Right renal pelvis (tissue), 4 donors: ENCODE measurements around the gene PCDHGA5. TPM values are rescaled to one million over a fixed set of nuclear protein-coding genes. Genes with fewer than 3 reads are reported as not detected.
A peak's percentile ranks its signal among the peaks of the same experiment; 100 is the strongest.
"Not testable (repeated sequence)": the region's sequence is repeated elsewhere in the genome, so short reads cannot be mapped to it uniquely, and the experiment has no call there.

Source experiments
- DNase-seq, 4 donors: peaks; one replicate each; pipeline ENCODE4 v3.0.0-alpha.2; 2013; ENCODE audit warnings: low read depth in 4 of 4, low spot score in 3 of 4, missing footprints in 1 of 4
- polyA plus RNA-seq, 4 donors: library from polyadenylated mRNA; unstranded; fragments of 120-200 nt; gene quantifications; one replicate each; pipeline ENCODE4 v1.2.1, GENCODE V29; 2013; ENCODE audit not compliant: insufficient read length in 4 of 4

The PCDHGA5 gene
- polyA plus RNA-seq: 1 to 10 TPM; 2.2 to 3.0 (median 2.5) TPM

DNA sequence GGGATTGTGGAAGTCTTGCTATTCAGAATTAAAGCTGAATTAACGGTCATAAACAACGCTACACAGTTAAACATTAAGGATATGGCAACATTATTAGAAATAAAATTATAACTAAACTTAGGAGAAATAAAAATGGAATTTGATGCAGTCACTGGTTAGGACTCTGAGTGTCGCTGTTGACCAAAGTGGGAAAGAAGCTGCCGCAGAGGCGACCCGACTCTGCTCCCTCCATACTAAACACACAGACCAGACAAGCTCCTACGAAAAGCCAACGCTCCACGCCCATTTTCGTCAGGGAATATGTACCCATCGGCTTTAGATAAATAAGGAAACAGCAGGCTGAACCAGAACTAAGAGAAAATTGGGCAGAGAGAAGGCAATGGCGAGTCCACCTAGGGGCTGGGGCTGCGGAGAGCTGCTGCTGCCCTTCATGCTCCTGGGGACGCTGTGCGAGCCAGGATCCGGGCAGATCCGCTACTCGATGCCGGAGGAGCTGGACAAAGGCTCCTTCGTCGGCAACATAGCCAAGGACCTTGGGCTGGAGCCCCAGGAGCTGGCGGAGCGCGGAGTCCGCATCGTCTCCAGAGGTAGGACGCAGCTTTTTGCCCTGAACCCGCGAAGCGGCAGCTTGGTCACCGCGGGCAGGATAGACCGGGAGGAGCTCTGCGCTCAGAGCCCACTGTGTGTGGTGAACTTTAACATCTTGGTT is at the start of gene PCDHGA5:
Gene PCDHGA5, plus strand, starts transcription at position 211 of the 709 bp plus-strand sequence. Its CDS starts 169 bp downstream, at position 380.
- DNase-seq: no peak

DNA sequence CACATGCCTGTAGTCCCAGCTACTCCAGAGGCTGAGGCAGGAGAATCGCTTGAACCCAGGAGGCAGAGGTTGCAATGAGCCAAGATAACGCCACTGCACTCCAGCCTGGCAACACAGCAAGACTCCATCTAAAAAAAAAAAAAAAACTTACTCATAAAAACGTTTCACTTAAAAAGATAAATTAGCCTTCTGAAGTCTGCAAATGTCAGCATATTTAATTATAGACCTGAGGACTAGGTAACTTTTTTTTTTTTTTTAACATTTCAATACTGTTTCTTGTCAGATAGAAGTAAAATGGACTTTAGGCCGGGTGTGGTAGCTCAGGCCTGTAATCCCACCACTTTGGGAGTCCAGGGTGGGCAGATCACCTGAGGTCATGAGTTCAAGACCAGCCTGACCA is 47.0 kb upstream of the PCDHGA5 start:
- not testable (repeated sequence) for DNase-seq

DNA sequence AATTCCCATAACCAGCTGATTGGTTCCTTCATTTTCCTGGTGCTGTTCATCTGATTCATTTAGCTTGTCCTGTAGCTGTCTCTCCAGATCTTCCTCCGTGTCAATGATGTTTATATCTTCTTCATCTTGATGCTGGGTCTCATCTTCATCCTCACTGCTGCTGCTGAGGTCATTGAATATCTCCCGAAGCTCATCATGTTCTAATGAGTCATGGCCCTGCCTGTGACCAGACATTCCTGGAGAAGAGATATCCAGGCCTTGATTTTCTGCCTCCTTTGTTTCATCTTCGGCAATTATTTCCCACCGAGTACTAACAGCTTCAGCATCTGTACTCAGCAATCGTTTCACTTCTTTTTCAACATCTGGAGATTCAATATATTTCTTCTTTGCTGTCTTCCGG is 44.8 kb upstream of the PCDHGA5 start:
- DNase-seq: no peak

DNA sequence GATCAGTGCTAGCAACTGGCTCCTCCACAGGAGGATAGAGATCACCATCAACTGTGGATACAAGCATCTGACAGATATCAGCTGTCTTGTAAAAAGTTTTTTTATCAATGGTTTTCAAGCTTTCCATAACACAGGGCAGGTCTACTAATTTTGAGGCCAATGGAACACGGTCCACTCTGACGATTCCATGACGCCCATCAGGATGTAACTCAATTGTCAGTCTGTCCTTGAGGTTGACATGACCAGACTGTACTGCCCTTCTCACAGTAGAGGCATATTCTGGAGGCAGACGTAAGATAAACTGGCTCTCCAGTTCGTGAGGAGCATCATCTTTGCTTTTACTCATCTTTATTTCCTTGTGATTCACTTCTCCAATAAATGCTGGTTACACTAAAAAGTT is 44.3 kb upstream of the PCDHGA5 start:
- DNase-seq: no peak

DNA sequence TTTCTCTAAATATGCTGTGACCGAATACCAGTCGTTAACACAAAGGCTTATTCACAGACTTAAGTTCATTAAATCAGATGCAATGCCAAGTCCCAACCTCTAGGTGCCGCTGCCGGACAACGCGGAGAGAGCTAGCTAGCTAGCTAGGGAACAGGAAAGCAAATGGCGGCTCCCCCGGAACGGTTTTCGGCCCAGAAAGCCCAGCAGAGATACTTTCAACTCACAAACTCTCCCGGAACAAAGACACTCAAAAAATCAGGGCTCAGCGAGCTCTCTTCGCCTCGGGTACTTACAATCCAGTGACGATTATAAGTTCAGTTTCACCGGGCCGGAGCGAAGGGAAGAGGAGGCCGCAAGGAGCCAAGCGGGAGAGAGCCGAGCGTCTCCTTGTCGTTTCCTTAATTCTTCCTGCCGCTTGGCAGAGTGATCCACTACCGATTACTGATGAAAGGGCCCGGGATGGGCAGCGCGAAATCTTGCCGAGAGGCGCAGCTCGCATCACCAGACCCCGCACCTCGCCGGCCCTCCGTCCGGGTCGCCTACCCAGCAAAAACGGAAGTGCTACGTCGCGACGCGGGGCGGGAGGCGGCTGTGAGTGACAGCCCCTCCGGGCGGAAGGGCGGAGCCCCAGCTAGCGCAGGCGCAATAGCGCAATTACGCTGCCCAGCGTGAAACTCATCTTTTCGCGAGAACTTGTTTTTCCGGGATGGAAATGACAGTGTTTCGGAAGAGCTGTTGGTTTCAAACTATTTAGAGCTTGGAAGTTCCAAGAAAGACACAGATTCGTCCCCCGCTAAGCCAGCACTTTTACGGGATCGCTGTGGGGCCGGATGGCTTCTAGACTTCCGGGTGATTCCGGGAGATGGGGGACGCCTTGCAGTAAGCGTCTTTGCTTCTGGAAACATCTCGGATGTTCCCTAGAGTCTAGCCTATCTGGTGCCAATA is 43.5 kb upstream of the PCDHGA5 start, which contains the start of gene TAF7:
Gene TAF7, minus strand, starts transcription at position 560 of the 945 bp plus-strand sequence. CDS start 740 bp downstream, outside the sequence.
- peak; percentile 86 to 95 (median 92) for DNase-seq

DNA sequence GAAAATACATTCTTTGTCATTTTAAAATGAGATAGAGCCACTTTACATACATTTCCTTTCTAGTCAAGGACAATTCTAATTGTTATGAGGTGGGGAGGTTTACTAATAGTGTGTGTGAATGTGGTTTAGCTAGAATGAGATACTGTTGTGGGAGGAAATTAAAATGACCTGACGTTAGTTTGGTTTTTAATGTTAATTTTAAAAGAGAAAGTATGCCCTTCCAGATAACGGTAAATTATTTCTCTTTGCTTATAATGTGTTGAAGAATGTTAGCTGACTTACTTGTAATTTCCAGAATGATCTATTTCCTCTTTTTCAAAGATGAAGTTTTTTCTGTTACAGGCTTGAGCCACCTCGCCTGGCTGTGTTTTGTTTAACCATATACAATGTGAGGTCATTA is 41.7 kb upstream of the PCDHGA5 start:
- DNase-seq: no peak

DNA sequence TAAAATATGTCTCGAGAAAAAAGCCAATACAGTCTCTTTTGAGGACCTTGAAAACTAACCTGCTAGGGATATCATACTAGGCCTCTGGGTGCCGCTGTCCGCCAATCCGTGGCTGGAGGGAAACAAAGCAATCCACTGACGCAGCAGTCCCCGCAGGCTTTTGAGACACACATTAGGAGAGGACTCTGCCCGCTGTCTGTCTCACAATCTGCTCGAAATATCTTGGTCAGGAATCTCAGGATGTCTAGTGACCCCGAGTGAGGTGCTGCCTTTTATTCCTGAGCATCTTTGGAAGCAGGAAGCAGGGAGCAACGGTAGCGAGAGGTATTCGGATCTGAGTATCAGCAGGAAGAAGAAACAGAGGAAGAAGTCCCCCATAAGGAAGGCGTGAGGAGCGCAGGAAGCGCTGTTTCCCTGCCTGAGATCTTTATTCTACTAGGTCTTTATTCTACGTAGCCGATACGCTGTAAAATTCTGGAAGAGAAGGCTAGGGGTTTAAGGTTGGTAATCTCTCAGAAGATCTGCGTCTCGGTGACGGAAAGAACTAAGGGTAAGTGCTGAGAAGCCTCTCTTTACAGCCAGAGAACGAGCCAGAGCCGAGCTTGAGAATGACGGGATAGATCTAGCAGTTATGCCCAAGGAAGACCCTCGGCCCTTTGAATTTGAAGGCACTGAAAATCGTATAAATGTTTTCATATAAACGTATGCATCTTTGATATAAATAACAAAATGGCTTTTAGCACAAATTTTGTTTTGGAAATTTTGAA is 37.7 kb upstream of the PCDHGA5 start:
- no peak for DNase-seq

DNA sequence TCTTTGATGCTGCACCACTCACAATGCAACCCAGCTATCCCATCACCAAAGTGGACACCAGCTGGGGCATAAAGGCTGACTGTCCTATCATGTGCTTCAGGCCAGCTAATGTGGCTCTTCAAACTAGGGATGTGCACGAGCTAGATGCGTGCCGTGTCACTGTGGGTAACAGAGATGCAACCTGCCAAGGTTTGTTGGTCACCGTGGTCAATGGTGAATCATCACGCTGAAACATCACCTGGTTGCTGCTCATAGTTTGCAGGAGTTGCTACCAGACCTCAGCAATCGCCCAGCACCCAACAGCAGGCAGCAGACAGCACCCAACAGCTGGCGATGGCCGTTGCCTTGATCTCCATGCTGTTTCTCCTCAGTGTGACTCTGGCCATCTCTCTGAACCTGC is 35.7 kb upstream of the PCDHGA5 start:
- DNase-seq: no peak

DNA sequence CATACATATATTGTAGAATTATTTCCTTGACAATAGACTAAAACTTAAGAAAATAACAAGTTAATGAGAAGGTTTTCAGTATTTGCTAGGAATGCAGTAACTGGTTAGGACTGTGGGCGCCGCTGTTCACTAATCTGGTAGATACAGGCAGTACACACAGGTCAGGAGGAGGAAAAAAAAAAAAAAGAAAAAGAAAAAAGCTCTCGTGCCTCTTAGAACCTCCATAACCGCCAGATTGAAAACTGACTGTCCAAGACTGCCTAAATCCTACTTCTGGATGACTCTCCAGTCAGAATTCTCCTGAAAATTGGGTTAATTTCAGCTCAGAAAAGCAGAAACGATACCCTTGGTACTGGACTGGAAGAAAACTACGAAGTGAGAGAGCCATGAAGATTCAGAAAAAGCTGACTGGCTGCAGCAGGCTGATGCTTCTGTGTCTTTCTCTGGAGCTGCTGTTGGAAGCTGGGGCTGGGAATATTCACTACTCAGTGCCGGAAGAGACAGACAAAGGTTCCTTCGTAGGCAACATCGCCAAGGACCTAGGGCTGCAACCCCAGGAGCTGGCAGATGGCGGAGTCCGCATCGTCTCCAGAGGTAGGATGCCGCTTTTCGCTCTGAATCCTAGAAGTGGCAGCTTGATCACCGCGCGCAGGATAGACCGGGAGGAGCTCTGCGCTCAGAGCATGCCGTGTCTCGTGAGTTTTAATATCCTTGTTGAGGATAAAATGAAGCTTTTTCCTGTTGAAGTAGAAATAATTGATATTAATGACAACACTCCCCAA is 33.5 kb upstream of the PCDHGA5 start, which contains the start of gene PCDHGA1:
Gene PCDHGA1, plus strand, starts transcription at position 216 of the 782 bp plus-strand sequence.
- DNase-seq: no peak

DNA sequence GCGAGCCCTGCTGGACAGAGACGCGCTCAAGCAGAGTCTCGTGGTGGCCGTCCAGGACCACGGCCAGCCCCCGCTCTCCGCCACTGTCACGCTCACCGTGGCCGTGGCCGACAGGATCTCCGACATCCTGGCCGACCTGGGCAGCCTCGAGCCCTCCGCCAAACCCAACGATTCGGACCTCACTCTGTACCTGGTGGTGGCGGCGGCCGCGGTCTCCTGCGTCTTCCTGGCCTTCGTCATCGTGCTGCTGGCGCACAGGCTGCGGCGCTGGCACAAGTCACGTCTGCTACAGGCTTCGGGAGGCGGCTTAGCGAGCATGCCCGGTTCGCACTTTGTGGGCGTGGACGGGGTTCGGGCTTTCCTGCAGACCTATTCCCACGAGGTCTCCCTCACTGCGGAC is 31.4 kb upstream of the PCDHGA5 start:
- DNase-seq: not testable (repeated sequence)

DNA sequence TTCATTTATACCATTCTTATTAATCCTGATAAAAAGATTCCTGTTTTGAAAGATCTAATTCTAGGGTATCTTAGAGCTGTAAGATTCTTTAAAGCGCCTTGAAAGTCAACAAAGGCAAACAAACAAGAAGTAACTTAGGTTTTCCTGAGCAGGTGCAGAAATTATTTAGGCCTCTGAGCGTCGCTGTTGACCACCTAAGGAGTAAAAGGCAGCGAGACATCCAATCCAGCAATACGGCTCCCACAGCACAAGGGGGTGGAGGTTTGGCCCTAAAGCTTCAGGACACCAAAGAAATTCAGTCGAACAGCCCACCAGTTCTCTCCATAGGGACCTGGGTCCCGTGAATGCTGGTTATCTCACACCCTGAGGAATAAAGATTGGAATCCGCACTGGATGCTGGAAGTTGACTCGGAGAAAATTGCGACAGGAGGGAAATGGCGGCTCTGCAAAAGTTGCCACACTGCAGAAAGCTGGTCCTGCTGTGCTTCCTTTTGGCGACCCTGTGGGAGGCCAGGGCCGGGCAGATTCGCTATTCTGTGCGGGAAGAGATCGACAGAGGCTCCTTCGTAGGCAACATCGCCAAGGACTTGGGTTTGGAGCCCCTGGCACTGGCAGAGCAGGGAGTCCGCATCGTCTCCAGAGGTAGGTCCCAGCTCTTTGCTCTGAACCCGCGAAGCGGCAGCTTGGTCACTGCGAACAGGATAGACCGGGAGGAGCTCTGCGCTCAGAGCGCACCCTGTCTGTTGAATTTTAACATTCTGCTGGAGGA is 25.2 kb upstream of the PCDHGA5 start, which contains the start of gene PCDHGA2:
Gene PCDHGA2, plus strand, starts transcription at position 223 of the 769 bp plus-strand sequence.
- DNase-seq: no peak

DNA sequence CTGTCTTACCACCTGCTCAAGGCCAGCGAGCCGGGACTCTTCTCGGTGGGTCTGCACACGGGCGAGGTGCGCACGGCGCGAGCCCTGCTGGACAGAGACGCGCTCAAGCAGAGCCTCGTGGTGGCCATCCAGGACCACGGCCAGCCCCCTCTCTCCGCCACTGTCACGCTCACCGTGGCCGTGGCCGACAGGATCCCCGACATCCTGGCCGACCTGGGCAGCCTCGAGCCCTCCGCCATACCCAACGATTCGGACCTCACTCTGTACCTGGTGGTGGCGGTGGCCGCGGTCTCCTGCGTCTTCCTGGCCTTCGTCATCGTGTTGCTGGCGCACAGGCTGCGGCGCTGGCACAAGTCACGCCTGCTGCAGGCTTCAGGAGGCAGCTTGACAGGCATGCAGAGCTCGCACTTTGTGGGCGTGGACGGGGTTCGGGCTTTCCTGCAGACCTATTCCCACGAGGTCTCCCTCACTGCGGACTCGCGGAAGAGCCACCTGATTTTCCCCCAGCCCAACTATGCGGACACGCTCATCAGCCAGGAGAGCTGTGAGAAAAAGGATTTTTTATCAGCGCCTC is 23.1 kb upstream of the PCDHGA5 start:
- DNase-seq: not testable (repeated sequence)

DNA sequence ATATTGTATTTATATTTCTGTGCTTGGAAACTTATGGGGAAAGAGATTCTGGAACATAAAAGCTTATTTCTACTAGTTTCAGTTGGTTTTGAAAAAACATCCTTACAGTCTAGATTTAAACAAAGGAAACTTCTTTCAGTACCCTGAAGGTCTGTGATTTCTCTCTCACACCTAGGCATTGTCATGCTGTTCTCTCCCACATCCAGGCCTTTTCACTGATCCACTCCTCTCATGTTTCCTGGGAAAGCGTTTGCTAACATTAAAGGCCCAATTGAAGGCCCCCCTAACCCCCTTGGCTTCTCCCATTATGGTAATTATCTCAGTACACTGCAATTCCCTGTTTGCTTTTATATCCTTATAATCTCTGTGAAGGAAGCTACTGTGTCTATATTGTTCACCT is 21.2 kb upstream of the PCDHGA5 start:
- DNase-seq: no peak

DNA sequence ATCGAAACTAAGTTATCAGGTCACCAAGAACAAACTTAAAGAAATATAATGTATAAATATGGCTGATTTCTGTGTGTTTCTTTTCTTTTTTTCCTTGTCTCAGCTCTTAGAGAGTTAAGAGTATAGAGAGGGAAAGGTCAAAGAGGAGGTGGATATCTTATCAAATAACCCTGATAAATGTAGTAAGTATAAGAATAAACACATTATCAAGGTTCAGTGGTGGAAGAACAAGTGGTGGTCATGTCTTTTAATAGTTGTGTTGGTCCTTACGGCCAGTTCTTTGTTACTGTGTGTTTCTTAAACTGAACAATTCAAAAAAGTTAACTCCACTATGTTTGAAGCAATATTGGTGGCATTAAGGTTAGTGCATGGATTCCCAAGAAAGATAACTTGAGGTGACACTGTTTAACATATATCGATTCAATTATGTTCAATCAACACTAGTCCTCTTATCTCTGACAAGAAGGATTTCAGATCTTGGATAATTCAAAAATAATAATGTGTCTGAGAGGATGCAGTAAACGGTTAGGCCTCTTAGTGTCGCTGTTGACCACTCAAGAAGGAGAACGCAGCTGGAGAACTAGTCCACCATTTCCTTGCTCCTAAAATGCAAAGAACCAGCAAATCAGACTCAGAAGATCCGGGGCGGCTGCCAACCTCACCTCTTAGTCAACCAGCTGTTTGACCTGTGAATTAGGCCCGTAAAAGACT is 20.6 kb upstream of the PCDHGA5 start, which contains the start of gene PCDHGA3:
Gene PCDHGA3, plus strand, starts transcription at position 588 of the 711 bp plus-strand sequence. CDS start 205 bp downstream, outside the sequence.
- DNase-seq: no peak

DNA sequence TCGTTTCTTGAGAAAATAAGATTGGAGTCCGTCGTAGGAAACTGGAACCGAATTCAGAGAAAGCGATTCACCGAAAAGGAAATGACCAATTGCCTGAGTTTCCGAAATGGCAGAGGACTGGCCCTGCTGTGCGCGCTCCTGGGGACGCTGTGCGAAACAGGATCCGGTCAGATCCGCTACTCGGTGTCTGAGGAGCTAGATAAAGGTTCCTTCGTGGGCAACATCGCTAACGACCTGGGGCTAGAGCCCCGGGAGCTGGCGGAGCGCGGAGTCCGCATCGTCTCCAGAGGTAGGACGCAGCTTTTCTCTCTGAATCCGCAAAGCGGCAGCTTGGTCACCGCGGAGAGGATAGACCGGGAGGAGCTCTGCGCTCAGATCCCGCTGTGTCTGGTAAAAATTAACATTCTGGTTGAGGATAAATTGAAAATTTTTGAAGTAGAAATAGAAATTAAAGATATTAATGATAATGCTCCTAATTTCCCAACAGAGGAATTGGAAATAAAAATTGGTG is 20.0 kb upstream of the PCDHGA5 start:
- DNase-seq: no peak

DNA sequence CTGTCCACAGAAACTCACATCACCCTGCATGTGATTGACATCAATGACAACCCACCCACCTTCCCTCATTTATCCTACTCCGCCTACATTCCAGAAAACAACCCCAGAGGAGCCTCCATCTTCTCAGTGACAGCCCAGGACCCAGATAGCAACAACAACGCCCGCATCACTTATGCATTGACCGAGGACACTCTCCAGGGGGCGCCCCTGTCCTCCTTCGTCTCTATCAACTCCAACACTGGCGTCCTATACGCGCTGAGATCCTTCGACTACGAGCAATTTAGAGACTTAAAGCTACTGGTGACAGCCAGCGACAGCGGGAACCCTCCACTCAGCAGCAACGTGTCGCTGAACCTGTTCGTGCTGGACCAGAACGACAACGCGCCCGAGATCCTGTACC is 18.6 kb upstream of the PCDHGA5 start:
- no peak for DNase-seq

DNA sequence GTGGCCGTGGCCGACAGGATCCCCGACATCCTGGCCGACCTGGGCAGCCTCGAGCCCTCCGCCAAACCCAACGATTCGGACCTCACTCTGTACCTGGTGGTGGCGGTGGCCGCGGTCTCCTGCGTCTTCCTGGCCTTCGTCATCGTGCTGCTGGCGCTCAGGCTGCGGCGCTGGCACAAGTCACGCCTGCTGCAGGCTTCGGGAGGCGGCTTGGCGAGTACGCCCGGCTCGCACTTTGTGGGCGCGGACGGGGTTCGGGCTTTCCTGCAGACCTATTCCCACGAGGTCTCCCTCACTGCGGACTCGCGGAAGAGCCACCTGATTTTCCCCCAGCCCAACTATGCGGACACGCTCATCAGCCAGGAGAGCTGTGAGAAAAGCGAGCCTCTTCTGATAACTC is 17.9 kb upstream of the PCDHGA5 start:
- DNase-seq: not testable (repeated sequence)
